Osteocyte (in vitro differentiated cells): Measurements from ENCODE around the gene IYD. TPM values are rescaled to one million over a fixed set of nuclear protein-coding genes. Genes with fewer than 3 reads are reported as not detected.

ENCODE experiments used
- DNase-seq: peaks from one replicate; pipeline ENCODE4 v3.0.0; 2021; ENCODE audit warnings: mixed read lengths; ENCODE audit not compliant: unreplicated experiment; ENCODE audit errors: extremely low spot score
- H3K27ac Mint-ChIP-seq: one replicate; pipeline ENCODE4 v1.8.0; 2021; ENCODE audit warnings: mild to moderate bottlenecking, mixed read lengths; ENCODE audit not compliant: unreplicated experiment
- H3K27me3 Mint-ChIP-seq: one replicate; pipeline ENCODE4 v1.8.0; 2021; ENCODE audit warnings: mixed read lengths; ENCODE audit not compliant: unreplicated experiment
- H3K36me3 Mint-ChIP-seq: one replicate; pipeline ENCODE4 v1.8.0; 2021; ENCODE audit warnings: mixed read lengths; ENCODE audit not compliant: unreplicated experiment
- H3K4me1 Mint-ChIP-seq: one replicate; pipeline ENCODE4 v1.8.0; 2021; ENCODE audit warnings: mixed read lengths; ENCODE audit not compliant: unreplicated experiment
- H3K4me3 Mint-ChIP-seq: one replicate; pipeline ENCODE4 v1.8.0; 2021; ENCODE audit warnings: mild to moderate bottlenecking, moderate library complexity, mixed read lengths; ENCODE audit not compliant: unreplicated experiment
- H3K9me3 Mint-ChIP-seq: one replicate; pipeline ENCODE4 v1.8.0; 2021; ENCODE audit warnings: mixed read lengths; ENCODE audit not compliant: unreplicated experiment
- CTCF ChIP-seq: fragments of 200-600 bp; sonication (generic); IDR thresholded peaks from 2 replicates; pipeline ENCODE4 v1.5.0; 2021; ENCODE audit warnings: antibody characterized with exemption, mild to moderate bottlenecking, moderate library complexity
- total RNA-seq: library from RNA; stranded (reverse); gene quantifications from 2 replicates; pipeline ENCODE4 v1.2.1, GENCODE V29; 2021

IYD gene
- total RNA-seq, 1 donor from 2014 or later = not detected

- H3K27me3 Mint-ChIP-seq = peaks cover 9% of the 10 kb centered on the region
- no peak for TF ChIP-seq CTCF
- peaks cover 51% of the 10 kb centered on the region for H3K4me1 Mint-ChIP-seq
- no peaks in the 10 kb centered on the region for H3K36me3 Mint-ChIP-seq
- no peak for DNase-seq
- H3K9me3 Mint-ChIP-seq = no peaks in the 10 kb centered on the region
- no peak overlapping the region for H3K4me3 Mint-ChIP-seq
- no peak overlapping the region for H3K27ac Mint-ChIP-seq
These were observed 45.0 kb downstream of the IYD start for GRCh38 chr6:150413781-150414281.

GRCh38 chr6:150416128-150416527, 47.3 kb downstream of the IYD start:
- H3K27ac Mint-ChIP-seq = no peak overlapping the region
- H3K4me1 Mint-ChIP-seq = peaks cover 43% of the 10 kb centered on the region
- H3K9me3 Mint-ChIP-seq = no peaks in the 10 kb centered on the region
- peaks cover 9% of the 10 kb centered on the region for H3K27me3 Mint-ChIP-seq
- TF ChIP-seq CTCF = no peak
- no peak overlapping the region for H3K4me3 Mint-ChIP-seq
- no peaks in the 10 kb centered on the region for H3K36me3 Mint-ChIP-seq
- no peak for DNase-seq

GRCh38 chr6:150417250-150417649, 48.4 kb downstream of the IYD start:
- Mint-ChIP-seq H3K4me3 (no peak overlapping the region), H3K36me3 (no peaks in the 10 kb centered on the region), H3K27ac (no peak overlapping the region), H3K27me3 (peaks cover 6% of the 10 kb centered on the region), H3K9me3 (no peaks in the 10 kb centered on the region), H3K4me1 (peaks cover 34% of the 10 kb centered on the region)
- no peak for DNase-seq
- TF ChIP-seq CTCF = no peak

GRCh38 chr6:150417899-150418826, 49.4 kb downstream of the IYD start:
- peak; percentile 83 for TF ChIP-seq CTCF
- H3K27me3 Mint-ChIP-seq = peaks cover 6% of the 10 kb centered on the region
- peaks cover 30% of the 10 kb centered on the region for H3K4me1 Mint-ChIP-seq
- peak overlapping the region; percentile 99 for H3K27ac Mint-ChIP-seq
- DNase-seq = no peak
- H3K9me3 Mint-ChIP-seq = no peaks in the 10 kb centered on the region
- no peaks in the 10 kb centered on the region for H3K36me3 Mint-ChIP-seq
- H3K4me3 Mint-ChIP-seq = peak overlapping the region; percentile 66
